Stimulated activated CD4-positive, alpha-beta T cell treated with anti-CD3 and anti-CD28 coated beads, Interleukin-1b, Interleukin-23, amount 100 ng/mL, for 24 hours (primary cell): ENCODE measurements around the gene C5AR2.
A peak's percentile ranks its signal among the peaks of the same experiment; 100 is the strongest.
"Not testable (repeated sequence)": the region's sequence is repeated elsewhere in the genome, so short reads cannot be mapped to it uniquely, and the experiment has no call there.

Experiments used
- DNase-seq, 4 experiments: peaks; one replicate each; pipeline ENCODE4 v3.0.0-alpha.2; 2020; ENCODE audit warnings: low read depth in 4 of 4, low spot score in 1 of 4

The C5AR2 gene

DNA sequence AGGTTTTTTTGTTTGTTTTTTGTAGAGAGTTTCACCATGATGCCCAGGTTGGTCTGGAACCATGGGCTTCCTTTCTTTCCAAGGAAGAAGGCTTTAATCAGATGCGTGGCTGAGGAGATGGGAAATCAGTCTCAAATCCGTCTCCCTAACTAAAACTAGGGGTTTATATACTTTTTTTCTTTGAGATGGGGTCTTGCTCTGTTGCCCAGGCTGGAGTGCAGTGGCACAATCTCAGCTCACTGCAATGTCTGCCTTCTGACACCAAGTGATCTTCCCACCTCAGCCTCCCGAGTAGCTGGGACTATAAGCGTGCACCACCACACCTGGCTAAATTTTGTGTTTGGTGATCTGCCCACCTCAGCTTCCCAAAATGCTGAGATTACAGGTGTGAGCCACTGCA lies 52.6 kb downstream of the C5AR2 start:
- DNase-seq, result not testable (repeated sequence)

DNA sequence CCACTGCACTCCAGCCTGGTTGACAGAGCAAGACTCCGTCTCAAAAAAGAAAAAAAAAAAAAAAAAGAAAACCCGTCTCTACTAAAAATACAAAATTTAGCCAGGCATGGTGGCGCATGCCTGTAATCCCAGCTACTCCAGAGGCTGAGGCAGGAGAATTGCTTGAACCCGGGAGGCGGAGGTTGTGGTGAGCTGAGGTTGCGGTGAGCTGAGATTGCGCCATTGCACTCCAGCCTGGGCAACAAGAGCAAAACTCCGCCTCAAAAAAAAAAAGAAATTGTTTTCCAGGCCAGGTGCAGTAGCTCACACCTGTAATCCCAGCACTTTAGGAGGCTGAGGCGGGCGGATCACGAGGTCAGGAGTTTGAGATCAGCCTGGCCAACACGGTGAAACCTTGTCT lies 54.6 kb downstream of the C5AR2 start:
- DNase-seq, result not testable (repeated sequence)

DNA sequence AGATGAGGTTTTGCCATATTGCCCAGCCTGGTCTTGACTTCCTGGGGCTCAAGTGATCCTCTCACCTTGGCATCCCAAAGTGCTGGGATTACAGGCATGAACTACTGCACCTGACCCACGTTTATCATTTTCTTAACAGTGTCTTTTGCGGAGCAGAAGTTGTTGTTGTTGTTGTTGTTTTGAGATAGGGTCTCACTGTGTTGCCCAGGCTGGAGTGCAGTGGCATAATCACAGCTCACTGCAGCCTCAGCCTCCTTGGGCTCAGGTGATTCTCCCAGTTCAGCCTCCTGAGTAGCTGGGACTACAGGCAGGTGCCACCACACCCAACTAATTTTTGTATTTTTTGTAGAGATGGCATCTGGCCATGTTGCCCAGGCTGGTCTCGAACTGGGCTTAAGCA lies 55.6 kb downstream of the C5AR2 start:
- DNase-seq, result not testable (repeated sequence)

DNA sequence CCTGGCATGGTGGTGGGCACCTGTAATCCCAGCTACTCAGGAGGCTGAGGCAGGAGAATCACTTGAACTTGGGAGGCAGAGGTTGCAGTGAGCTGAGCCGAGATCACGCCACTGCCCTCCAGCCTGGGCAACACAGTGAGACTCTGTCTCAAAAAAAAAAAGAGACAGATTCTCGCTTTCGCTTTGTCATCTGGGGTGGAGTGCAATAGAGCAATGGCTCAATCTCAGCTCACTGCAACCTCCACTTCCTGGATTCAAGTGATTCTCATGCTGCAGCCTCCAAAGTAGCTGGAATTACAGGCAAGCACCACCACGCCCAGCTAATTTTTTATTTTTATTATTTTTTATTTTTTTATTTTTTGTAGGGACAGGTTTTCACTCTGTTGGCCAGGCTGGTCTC lies 56.7 kb downstream of the C5AR2 start:
- DNase-seq, result not testable (repeated sequence)

DNA sequence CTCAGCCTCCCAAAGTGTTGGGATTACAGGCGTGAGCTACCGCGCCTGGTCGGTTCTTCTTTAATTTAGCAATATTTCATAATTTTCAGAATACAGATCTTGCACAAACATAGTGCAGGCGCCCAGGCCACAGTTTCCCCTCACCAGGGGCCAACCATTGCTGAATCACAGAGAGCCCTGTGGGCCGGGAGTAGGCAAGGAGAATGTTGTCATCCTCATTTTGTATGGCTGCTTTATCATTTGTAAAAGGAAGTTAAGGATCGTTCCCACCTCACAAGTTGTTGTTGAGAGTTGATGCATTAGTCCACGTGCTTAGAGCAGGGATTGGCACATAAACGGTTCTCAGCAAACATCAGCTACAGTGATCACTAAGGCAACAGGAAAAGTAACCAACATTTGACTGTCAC lies 57.2 kb downstream of the C5AR2 start:
- DNase-seq, result no peak

DNA sequence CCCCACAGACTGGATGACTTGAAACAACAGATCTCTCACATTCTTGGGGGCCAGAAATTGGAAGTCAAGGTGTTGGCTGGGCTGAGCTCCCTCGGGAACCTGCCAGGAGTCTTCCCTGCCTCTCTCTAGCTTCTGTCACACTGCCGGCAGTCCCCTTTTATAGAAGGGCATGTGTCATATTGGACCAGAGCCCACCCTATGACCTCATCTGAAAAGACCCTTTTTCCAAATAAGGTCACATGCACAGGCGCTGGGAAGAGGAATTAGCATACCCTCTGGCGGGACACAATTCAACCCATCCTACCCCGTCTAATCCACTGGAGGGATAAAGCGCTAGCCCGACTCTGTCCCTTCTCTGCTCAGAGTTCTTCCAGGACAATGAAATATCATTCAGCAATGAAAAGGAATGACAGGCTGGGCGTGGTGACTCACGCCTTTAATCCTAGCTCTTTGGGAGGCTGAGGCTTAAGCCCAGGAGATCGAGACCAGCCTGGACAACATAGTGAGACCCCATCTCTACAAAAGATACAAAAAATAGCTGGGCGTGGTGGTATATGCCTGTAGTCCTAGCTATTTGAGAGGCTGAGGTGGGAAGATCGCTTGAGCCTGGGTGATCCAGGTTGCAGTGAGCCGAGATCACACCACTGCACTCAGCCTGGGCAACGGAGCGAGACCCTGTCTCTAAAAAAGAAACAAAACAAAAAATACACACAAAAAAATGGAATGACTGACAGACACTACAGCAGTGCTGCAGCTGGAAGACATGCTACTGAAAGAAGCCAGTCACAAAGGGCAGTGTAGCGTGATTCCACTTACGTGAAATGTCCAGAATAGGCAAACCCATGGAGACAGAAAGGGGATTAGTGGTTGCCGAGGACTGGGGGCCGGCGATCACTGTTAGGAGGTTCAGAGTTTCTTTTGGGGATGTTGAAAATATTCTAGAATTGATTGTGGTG lies 58.8 kb downstream of the C5AR2 start:
- DNase-seq, result no peak

DNA sequence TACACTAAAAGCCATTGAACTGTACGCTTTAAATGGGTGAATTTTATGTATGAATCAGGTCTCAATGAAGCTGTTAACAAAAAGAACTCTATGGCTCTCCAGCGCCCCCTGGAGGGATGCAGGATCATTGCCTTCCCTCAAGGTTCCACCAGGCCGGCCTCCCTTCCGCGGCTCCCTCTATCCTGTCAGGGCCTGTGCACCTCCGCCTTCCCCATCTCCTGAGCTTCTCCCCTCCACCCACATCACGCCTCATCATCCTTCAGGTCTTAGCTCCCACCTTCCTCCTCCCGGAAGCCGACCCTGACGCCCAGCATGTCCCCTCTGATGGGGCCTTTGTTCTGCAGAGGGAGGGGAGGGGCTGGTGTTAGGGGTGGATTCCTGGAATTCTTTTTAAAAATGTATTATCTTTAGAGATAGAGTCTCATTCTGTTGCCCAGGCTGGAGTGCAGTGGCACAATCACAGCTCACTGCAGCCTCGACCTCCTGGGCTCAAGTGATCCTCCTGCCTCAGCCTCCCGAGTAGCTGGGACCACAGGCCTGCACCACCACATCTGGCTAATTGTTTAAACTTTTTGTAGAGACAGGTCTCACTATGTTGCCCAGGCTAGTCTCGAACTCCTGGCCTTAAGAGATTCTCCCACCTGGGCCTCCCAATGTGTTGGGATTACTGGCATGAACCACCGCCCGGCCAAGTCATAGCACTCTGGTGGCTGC lies 59.7 kb downstream of the C5AR2 start:
- peak; percentile 71 to 86 (median 78) for DNase-seq
